ENCODE data around the gene KIAA1210. TPM values are rescaled to one million over a fixed set of nuclear protein-coding genes. Genes with fewer than 3 reads are reported as not detected.

Gene KIAA1210
- total and polyA plus RNA-seq, 2 of the 8 experiments (the other 6 are each of a cell fraction or from before 2014, with no cell fraction given): 0.02 TPM; not detected in 1

- no peak overlapping the region for H2BK12ac ChIP-seq (ENCODE audit: low read depth, low read length)
- H3K14ac ChIP-seq (ENCODE audit: insufficient read length): no peak overlapping the region
- H3K27me3 ChIP-seq (replicated peaks in 1 of 4; ENCODE audit: control insufficient read depth in 3 of 4, extremely low read depth in 1 of 4, insufficient read depth in 3 of 4, low read length in 3 of 4): no peaks in the 10 kb centered on the region
- H4K91ac ChIP-seq (replicated peaks; ENCODE audit: insufficient read length, low read length): no peak overlapping the region
- H2AFZ ChIP-seq (ENCODE audit: low read length): no peak overlapping the region
- DNase-seq (ENCODE audit: low read depth in 1 of 2, low spot score in 2 of 2) (no peak), FAIRE-seq (no peak)
- H4K8ac ChIP-seq (ENCODE audit: extremely low read depth, insufficient read depth, low read length): no peak overlapping the region
- H3K27ac ChIP-seq (ENCODE audit: low read depth, low read length): no peak overlapping the region
- H3K4me2 ChIP-seq (ENCODE audit: insufficient read depth in 1 of 2, low read depth in 2 of 2, low read length in 2 of 2): no peak overlapping the region
- CTCF ChIA-PET (ENCODE audit: partially characterized antibody): interaction anchor here (0.6 to 1.0 kb wide), 2 partner anchors 62 to 108 kb away, joined by 3 read pairs; no protein-coding TSS in a partner anchor
- POLR2A ChIA-PET (ENCODE audit: partially characterized antibody): interaction anchor here (1.2 kb wide), 1 partner anchor 115 kb away, joined by 3 read pairs; no protein-coding TSS in a partner anchor
- H3K79me2 ChIP-seq (ENCODE audit: control insufficient read depth in 1 of 2, insufficient read depth in 2 of 2, low read length in 2 of 2): no peaks in the 10 kb centered on the region
- H3K23me2 ChIP-seq (ENCODE audit: low read depth, low read length): no peaks in the 10 kb centered on the region
- no peak overlapping the region for H2BK20ac ChIP-seq (ENCODE audit: low read length)
- H2BK15ac ChIP-seq (ENCODE audit: low read length): no peak overlapping the region
- no peak overlapping the region for H2BK120ac ChIP-seq (replicated peaks; ENCODE audit: low read depth, low read length)
- 0 out of 7 replicates have a peak, but pooled peaks cover 0 to 2% (median 0%) of the 10 kb centered on the region in 4 experiments for H3K4me1 ChIP-seq (replicated peaks in 1 of 4; ENCODE audit: control insufficient read depth in 3 of 4, insufficient read depth in 4 of 4, low read length in 3 of 4)
- no peak overlapping the region for H2BK5ac ChIP-seq (ENCODE audit: low read depth, low read length)
- 100% methylated on average over 1 of the region's 1 CpG; no CpG with 5 or more reads in 1 of the 2 experiments for WGBS, 2 experiments (ENCODE audit: extremely low coverage in 1 of 2, insufficient coverage in 1 of 2, insufficient read length in 1 of 2, insufficient replicate concordance in 2 of 2, low coverage in 1 of 2, low lambda C conversion rate in 2 of 2, missing lambda C conversion rate in 1 of 2)
- no peaks in the 10 kb centered on the region for H3K36me3 ChIP-seq (ENCODE audit: control insufficient read depth in 2 of 4, insufficient read depth in 4 of 4, low read length in 3 of 4)
- H3K79me1 ChIP-seq (ENCODE audit: low read depth, low read length): no peaks in the 10 kb centered on the region
- H3K9me3 ChIP-seq (ENCODE audit: insufficient read depth in 2 of 2, low read depth in 1 of 2, low read length in 1 of 2): no peaks in the 10 kb centered on the region; a peak in 1 of 4 replicates
- no peak overlapping the region for H2AK5ac ChIP-seq (ENCODE audit: low read depth, low read length)
- no peak overlapping the region for H3K18ac ChIP-seq (ENCODE audit: extremely low read depth, low read length)
- H3K9ac ChIP-seq (replicated peaks in 1 of 4; ENCODE audit: extremely low read depth in 1 of 4, low read depth in 3 of 4, low read length in 3 of 4): no peak overlapping the region
- TF ChIP-seq CHD1 (IDR thresholded peaks at IDR 0.05; ENCODE audit: low read depth, low read length) (no peak), NRF1 (IDR thresholded peaks at IDR 0.05; ENCODE audit: low read depth, low read length) (no peak), RBBP5 (IDR thresholded peaks at IDR 0.05; ENCODE audit: borderline replicate concordance, low read depth, low read length) (no peak), KDM5A (IDR thresholded peaks at IDR 0.05; ENCODE audit: low read length) (no peak), EZH2 (IDR thresholded peaks at IDR 0.05; ENCODE audit: low read depth, low read length, severe bottlenecking) (no peak), E2F6 (IDR thresholded peaks at IDR 0.05) (no peak), RNF2 (IDR thresholded peaks at IDR 0.05; ENCODE audit: borderline replicate concordance, low read depth, low read length, missing control alignments, poor library complexity, severe bottlenecking) (no peak)
- no peak overlapping the region for H4K5ac ChIP-seq (ENCODE audit: insufficient read length, low read depth, low read length)
- no peak overlapping the region for H3K23ac ChIP-seq (ENCODE audit: insufficient read length)
- no peak overlapping the region for H3K56ac ChIP-seq (replicated peaks; ENCODE audit: insufficient read length, low read depth, low read length)
- no peaks in the 10 kb centered on the region for H4K20me1 ChIP-seq (replicated peaks in 1 of 2; ENCODE audit: control insufficient read depth in 1 of 2, insufficient read depth in 2 of 2, low read length in 2 of 2)
- no peak overlapping the region for H3K4me3 ChIP-seq (ENCODE audit: extremely low read depth in 1 of 4, insufficient read depth in 2 of 4, low read depth in 3 of 4, low read length in 4 of 4)
- no peak overlapping the region for H3K4ac ChIP-seq (replicated peaks; ENCODE audit: insufficient read length, low read depth, low read length)
Observed at GRCh38 chrX:119087121-119087520, 40.5 kb downstream of the KIAA1210 start.

All from H1 (cell line).